H1 (cell line): ENCODE results near the gene WBP1L. TPM values are rescaled to one million over a fixed set of nuclear protein-coding genes. Genes with fewer than 3 reads are reported as not detected.

Experiments used
- CTCF ChIA-PET: fragments of 300-600 bp; sonication (Branson Sonifier 250); formaldehyde crosslinking; loops from one replicate; lab custom pipeline; 2021; ENCODE audit not compliant: partially characterized antibody; lab: Charles Lee
- POLR2A ChIA-PET: fragments of 300-600 bp; sonication (Branson Sonifier 250); formaldehyde crosslinking; loops from one replicate; lab custom pipeline; 2021; ENCODE audit warnings: inconsistent platforms; ENCODE audit not compliant: partially characterized antibody; lab: Charles Lee
- DNase-seq, 2 experiments: peaks; one replicate each; pipeline versions ENCODE4 v3.0.0 to v3.0.0-alpha.2; 2010 to 2022; ENCODE audit warnings: low spot score in 2 of 2, low read depth in 1 of 2, mixed read lengths in 1 of 2
- FAIRE-seq: peaks from 2 replicates; lab custom pipeline; 2011; peaks lifted over from hg19 to GRCh38; lab: Jason Lieb, UNC
- H2AFZ ChIP-seq: 2 replicates; pipeline ENCODE4 v1.8.1; 2012; ENCODE audit warnings: low read length, inconsistent platforms
- H2AK5ac ChIP-seq: 2 replicates; pipeline ENCODE4 v1.6.1; 2013; ENCODE audit warnings: low read depth, low read length
- H2BK120ac ChIP-seq: replicated peaks from 2 replicates; pipeline ENCODE3; 2013; ENCODE audit warnings: low read depth, low read length, inconsistent platforms
- H2BK12ac ChIP-seq: 2 replicates; pipeline ENCODE4 v1.6.1; 2013; ENCODE audit warnings: low read depth, low read length
- H2BK15ac ChIP-seq: 2 replicates; pipeline ENCODE4 v1.6.1; 2013; ENCODE audit warnings: low read length
- H2BK20ac ChIP-seq: 2 replicates; pipeline ENCODE4 v1.6.1; 2013; ENCODE audit warnings: low read length
- H2BK5ac ChIP-seq: 2 replicates; pipeline ENCODE4 v1.6.1; 2013; ENCODE audit warnings: low read depth, low read length
- H3K14ac ChIP-seq: 2 replicates; pipeline ENCODE4 v1.6.1; 2013; ENCODE audit warnings: inconsistent platforms; ENCODE audit not compliant: insufficient read length
- H3K18ac ChIP-seq: 2 replicates; pipeline ENCODE4 v1.6.1; 2013; ENCODE audit warnings: low read length; ENCODE audit errors: extremely low read depth
- H3K23ac ChIP-seq: 2 replicates; pipeline ENCODE4 v1.6.1; 2013; ENCODE audit warnings: inconsistent platforms; ENCODE audit not compliant: insufficient read length
- H3K23me2 ChIP-seq: 2 replicates; pipeline ENCODE4 v1.6.1; 2013; ENCODE audit warnings: low read depth, low read length
- H3K27ac ChIP-seq: 2 replicates; pipeline ENCODE4 v1.6.1; 2011; ENCODE audit warnings: low read depth, low read length, inconsistent platforms
- H3K27me3 ChIP-seq, 4 experiments: replicated peaks in 1 of 4; 1 replicate in 1 of 4; 2 replicates in 3 of 4; pipeline versions ENCODE4 v1.6.1 to v1.8.1; 2011 to 2013; ENCODE audit warnings: low read length in 3 of 4, mild to moderate bottlenecking in 3 of 4, inconsistent platforms in 2 of 4, mixed read lengths in 2 of 4, moderate library complexity in 1 of 4; ENCODE audit not compliant: control insufficient read depth in 3 of 4, insufficient read depth in 3 of 4; ENCODE audit errors: extremely low read depth in 1 of 4
- H3K36me3 ChIP-seq, 4 experiments: 2 replicates each; pipeline versions ENCODE4 v1.6.1 to v1.8.1; 2011 to 2013; ENCODE audit warnings: mild to moderate bottlenecking in 4 of 4, low read length in 3 of 4, moderate library complexity in 2 of 4, control low read depth in 1 of 4, inconsistent platforms in 1 of 4; ENCODE audit not compliant: insufficient read depth in 4 of 4, control insufficient read depth in 2 of 4
- H3K4ac ChIP-seq: replicated peaks from 2 replicates; pipeline ENCODE3; 2013; ENCODE audit warnings: low read length, low read depth, mixed read lengths, inconsistent platforms; ENCODE audit not compliant: insufficient read length
- H3K4me1 ChIP-seq, 4 experiments: replicated peaks in 1 of 4; 1 replicate in 1 of 4; 2 replicates in 3 of 4; pipeline versions ENCODE4 v1.6.1 to v1.8.1; 2011 to 2013; ENCODE audit warnings: low read length in 3 of 4, inconsistent platforms in 2 of 4, mixed read lengths in 1 of 4; ENCODE audit not compliant: insufficient read depth in 4 of 4, control insufficient read depth in 3 of 4
- H3K4me2 ChIP-seq, 2 experiments: 2 replicates each; pipeline versions ENCODE4 v1.6.1 to v1.8.1; 2011 to 2013; ENCODE audit warnings: low read depth in 2 of 2, low read length in 2 of 2, control low read depth in 1 of 2, inconsistent platforms in 1 of 2, mild to moderate bottlenecking in 1 of 2; ENCODE audit not compliant: insufficient read depth in 1 of 2
- H3K4me3 ChIP-seq, 4 experiments: fragments of 200-600, 300-600 bp in 1 of 4; sonication (generic), shearing (Covaris generic), sonication (Bioruptor Twin) in 1 of 4; 2 replicates each; pipeline versions ENCODE4 v1.5.1 to v1.8.1; 2011 to 2016; ENCODE audit warnings: low read length in 4 of 4, low read depth in 3 of 4, control low read depth in 2 of 4, inconsistent platforms in 2 of 4, mild to moderate bottlenecking in 2 of 4, mixed read lengths in 1 of 4, moderate library complexity in 1 of 4; ENCODE audit not compliant: insufficient read depth in 2 of 4; ENCODE audit errors: extremely low read depth in 1 of 4
- H3K56ac ChIP-seq: replicated peaks from 2 replicates; pipeline ENCODE3; 2013; ENCODE audit warnings: low read depth, mild to moderate bottlenecking, mixed read lengths, low read length, inconsistent platforms; ENCODE audit not compliant: insufficient read length
- H3K79me1 ChIP-seq: 2 replicates; pipeline ENCODE4 v1.6.1; 2013; ENCODE audit warnings: low read depth, low read length, control low read depth
- H3K79me2 ChIP-seq, 2 experiments: 2 replicates each; pipeline versions ENCODE4 v1.6.1 to v1.8.1; 2012 to 2013; ENCODE audit warnings: low read length in 2 of 2, mild to moderate bottlenecking in 2 of 2, inconsistent platforms in 1 of 2; ENCODE audit not compliant: insufficient read depth in 2 of 2, control insufficient read depth in 1 of 2
- H3K9ac ChIP-seq, 4 experiments: replicated peaks in 1 of 4; 1 replicate in 1 of 4; 2 replicates in 3 of 4; pipeline versions ENCODE4 v1.6.1 to v1.8.1; 2011 to 2013; ENCODE audit warnings: low read depth in 3 of 4, low read length in 3 of 4, control low read depth in 2 of 4, mild to moderate bottlenecking in 2 of 4, moderate library complexity in 2 of 4, inconsistent platforms in 1 of 4; ENCODE audit errors: extremely low read depth in 1 of 4
- H3K9me3 ChIP-seq, 2 experiments: 2 replicates each; pipeline versions ENCODE4 v1.6.1 to v1.8.1; 2012 to 2013; ENCODE audit warnings: mild to moderate bottlenecking in 2 of 2, moderate library complexity in 2 of 2, control low read depth in 1 of 2, inconsistent platforms in 1 of 2, low read depth in 1 of 2, low read length in 1 of 2, mixed read lengths in 1 of 2; ENCODE audit not compliant: insufficient read depth in 2 of 2
- H4K20me1 ChIP-seq, 2 experiments: replicated peaks in 1 of 2; 2 replicates each; pipeline versions ENCODE3 to v1.8.1; 2011 to 2013; ENCODE audit warnings: inconsistent platforms in 2 of 2, low read length in 2 of 2, mild to moderate bottlenecking in 1 of 2; ENCODE audit not compliant: insufficient read depth in 2 of 2, control insufficient read depth in 1 of 2
- H4K5ac ChIP-seq: 2 replicates; pipeline ENCODE4 v1.6.1; 2013; ENCODE audit warnings: low read length, low read depth, mixed read lengths, inconsistent platforms; ENCODE audit not compliant: insufficient read length
- H4K8ac ChIP-seq: 2 replicates; pipeline ENCODE4 v1.8.0; 2013; ENCODE audit warnings: mild to moderate bottlenecking, moderate library complexity, low read length, inconsistent platforms; ENCODE audit not compliant: insufficient read depth; ENCODE audit errors: extremely low read depth
- H4K91ac ChIP-seq: replicated peaks from 2 replicates; pipeline ENCODE3; 2013; ENCODE audit warnings: low read length, mixed read lengths, inconsistent platforms; ENCODE audit not compliant: insufficient read length
- ASH2L ChIP-seq: fragments of 200-600, 300-600 bp; sonication (generic); IDR thresholded peaks from one replicate; pipeline ENCODE4 v1.7.1; 2017; ENCODE audit warnings: low read length
- SIN3A ChIP-seq, 2 experiments: IDR thresholded peaks in 1 of 2; conservative IDR thresholded peaks in 1 of 2; 2 replicates each; pipeline ENCODE4 v1.6.1; 2011 to 2012; ENCODE audit warnings: low read length in 2 of 2, improper control_type of control experiment in 1 of 2, low read depth in 1 of 2, mild to moderate bottlenecking in 1 of 2
- WGBS, 2 experiments: shearing (Covaris generic) in 1 of 2; methylation state at CpG; one replicate each; pipeline versions ENCODE4 v1.1.6 to v1.1.7; 2013 to 2015; ENCODE audit warnings: low lambda C conversion rate in 2 of 2, mixed read lengths in 2 of 2, inconsistent platforms in 1 of 2, low coverage in 1 of 2, missing lambda C conversion rate in 1 of 2; ENCODE audit not compliant: insufficient replicate concordance in 2 of 2, insufficient coverage in 1 of 2, insufficient read length in 1 of 2; ENCODE audit errors: extremely low coverage in 1 of 2, missing lambda C conversion rate in 1 of 2; 5-methylcytosine and 5-hydroxymethylcytosine counted together
- polyA plus RNA-seq, 7 experiments: library from polyadenylated mRNA; depleted of rRNA in 3 of 7; stranded (reverse) in 5 of 7; unstranded in 2 of 7; fragments of >200 nt in 5 of 7; fragments of 200-250 nt in 2 of 7; gene quantifications; 1 replicate in 5 of 7; 2 replicates in 1 of 7; 4 replicates in 1 of 7; pipeline versions ENCODE4 v1.2.1 to v1.2.3, GENCODE V29; 2011 to 2013; ENCODE audit warnings: missing spikeins in 2 of 7, mixed read lengths in 2 of 7
- total RNA-seq: library from RNA; stranded (reverse); fragmentation: NEBNext Ultra II Directional; extraction: Animal tissue kit (Norgen Biotek cat#: 25700); gene quantifications from 2 replicates; pipeline ENCODE4 v1.2.1, GENCODE V29; 2021

The WBP1L gene
- total and polyA plus RNA-seq, 2 of the 8 experiments (the other 6 are each of a cell fraction or from before 2014, with no cell fraction given) = 26.6 to 29.9 TPM

- FAIRE-seq = no peak
- Histone ChIP-seq H3K23me2 (no peaks in the 10 kb centered on the region), H3K27ac (no peak overlapping the region), H3K79me1 (peaks cover 9% of the 10 kb centered on the region; the same call in 1 of the 2 replicates), H2AK5ac (peak overlapping the region; percentile 68; the same call in 1 of the 2 replicates), H4K8ac (no peak overlapping the region; the same call in 1 of the 2 replicates), H3K4ac (no peak overlapping the region), H3K36me3 (no peaks in the 10 kb centered on the region), H2BK5ac (peak overlapping the region; percentile 27; the same call in 1 of the 2 replicates), H3K9me3 (no peaks in the 10 kb centered on the region), H3K56ac (no peak overlapping the region), H3K18ac (peak overlapping the region; percentile 24; the same call in 1 of the 2 replicates), H3K4me1 (peaks cover 23 to 34% (median 30%) of the 10 kb centered on the region in 4 experiments), H3K14ac (no peak overlapping the region), H3K9ac (no peak overlapping the region), H3K79me2 (no peaks in the 10 kb centered on the region), H2BK15ac (no peak overlapping the region; the same call in 1 of the 2 replicates), H4K5ac (no peak overlapping the region), H3K27me3 (no peaks in the 10 kb centered on the region; a peak in 3 of 7 replicates), H2AFZ (no peak overlapping the region), H4K20me1 (peaks cover under 1 to 2% of the 10 kb centered on the region in 2 experiments), H2BK20ac (no peak overlapping the region), H3K4me2 (peak overlapping the region; percentile 39 to 67; a peak in 2 of 4 replicates), H2BK12ac (peak overlapping the region; percentile 77; the same call in 1 of the 2 replicates), H3K23ac (no peak overlapping the region), H2BK120ac (peak overlapping the region; percentile 25), H4K91ac (peak overlapping the region; percentile 22), H3K4me3 (no peak overlapping the region)
- 85% methylated on average over 16 of the region's 17 CpGs; no CpG with 5 or more reads in 1 of the 2 experiments for WGBS, 2 experiments
- TF ChIP-seq SIN3A (conservative IDR thresholded peaks at IDR 0.05 in 1 of 2, IDR thresholded peaks at IDR 0.05 in 1 of 2; ENCODE audit: low read depth in 1 of 2, low read length in 2 of 2) (0 out of 4 replicates have a peak, but pooled peaks of 1 of the 2 experiments have one; percentile 36), ASH2L (no peak)
- POLR2A ChIA-PET = interaction anchor here (0.6 to 4.8 kb wide), 7 partner anchors 11 to 341 kb away, joined by 3 to 40 read pairs (median 6); partner anchors contain the start of gene WBP1L
- DNase-seq = no peak
- CTCF ChIA-PET = interaction anchor here (0.5 to 1.8 kb wide), 14 partner anchors 10 to 277 kb away, joined by 3 to 10 read pairs (median 3); no protein-coding TSS in a partner anchor
Observed at GRCh38 chr10:102777711-102778453, 34.1 kb downstream of the WBP1L start.
